ENCODE data around the gene C3orf52.

Gene C3orf52

GRCh38 chr3:112136959-112137693 lies 50.9 kb downstream of the C3orf52 start:
- DNase-seq, result peak; percentile 23

- DNase-seq, result no peak
These were observed 51.6 kb downstream of the C3orf52 start for GRCh38 chr3:112137781-112138180.

DNA sequence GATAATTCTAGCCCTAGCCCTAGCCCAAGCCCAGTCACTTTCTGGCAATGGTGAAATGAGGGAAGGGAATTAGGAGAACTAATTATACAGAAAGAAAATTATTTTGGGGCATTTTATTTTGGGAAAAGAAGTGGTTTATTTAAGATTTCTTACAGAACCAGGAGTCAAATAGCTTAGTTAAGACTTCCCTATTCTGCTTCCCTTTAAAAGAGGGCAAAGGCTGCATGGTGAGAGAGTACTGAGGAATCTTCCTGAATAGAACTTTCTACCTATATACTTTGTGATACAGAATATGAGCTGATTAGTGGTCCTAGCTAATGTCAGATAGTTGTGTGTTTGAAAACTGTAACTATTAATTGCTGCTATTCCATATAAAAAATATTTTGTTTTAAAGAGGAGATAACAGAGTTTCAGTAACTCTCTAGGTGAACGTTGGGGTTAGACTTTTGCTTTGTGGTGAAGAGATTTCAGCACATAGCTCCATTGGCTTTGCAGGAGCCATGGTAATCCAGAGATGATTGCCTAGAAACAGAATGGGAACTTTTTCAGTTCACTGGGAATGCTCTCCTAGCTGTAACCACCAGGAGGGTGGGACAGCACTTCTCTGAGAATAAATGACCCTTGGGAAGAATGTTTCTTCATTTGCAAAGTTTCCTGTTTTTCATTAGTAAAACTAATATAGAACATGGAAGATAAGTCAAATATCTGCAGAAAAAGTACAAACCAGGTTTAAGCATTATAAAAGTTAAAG lies 52.2 kb downstream of the C3orf52 start:
- DNase-seq, result no peak

DNA sequence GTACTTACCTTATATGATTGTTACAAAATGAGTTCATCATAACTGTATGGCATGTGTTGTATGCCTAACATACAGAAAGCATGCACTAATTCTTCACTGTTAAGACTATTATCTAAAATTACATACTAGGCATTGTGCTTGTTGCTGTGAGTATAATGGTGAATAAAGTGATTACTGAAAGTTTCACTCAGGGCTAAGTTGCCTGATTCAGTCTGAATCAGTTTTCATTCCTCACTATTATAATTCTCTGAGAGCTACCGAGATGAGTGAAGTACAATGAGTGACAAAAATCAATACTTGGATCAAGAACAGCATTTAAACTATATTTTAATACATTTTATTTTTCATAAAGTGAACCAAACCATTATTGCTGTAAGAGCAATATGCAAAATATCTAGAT lies 54.4 kb downstream of the C3orf52 start:
- no peak for DNase-seq

DNA sequence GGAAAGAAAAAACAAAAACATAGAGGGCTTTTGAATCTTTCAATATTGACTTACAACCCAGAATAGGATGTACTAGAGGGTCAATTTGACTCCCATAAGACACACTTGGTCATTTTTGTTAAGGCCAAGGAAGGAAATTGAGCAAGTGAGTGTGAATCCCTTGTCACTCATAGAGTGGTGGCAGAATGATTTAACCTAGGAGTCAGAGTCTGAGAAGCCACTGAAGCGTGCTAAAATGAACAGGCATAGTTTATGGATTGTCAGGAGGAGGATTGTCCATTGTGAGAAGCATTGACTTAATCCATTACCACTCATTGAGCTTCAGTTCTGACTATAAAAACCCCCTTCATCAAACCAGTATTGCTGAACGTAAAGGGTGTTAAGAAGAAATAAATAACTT lies 55.1 kb downstream of the C3orf52 start:
- DNase-seq, result no peak

- DNase-seq, result no peak
These were observed 57.1 kb downstream of the C3orf52 start for GRCh38 chr3:112143251-112143650.

- no peak for DNase-seq
These were observed 57.5 kb downstream of the C3orf52 start for GRCh38 chr3:112143689-112144088.

- no peak for DNase-seq
These were observed 62.9 kb downstream of the C3orf52 start for GRCh38 chr3:112149136-112149535.

DNA sequence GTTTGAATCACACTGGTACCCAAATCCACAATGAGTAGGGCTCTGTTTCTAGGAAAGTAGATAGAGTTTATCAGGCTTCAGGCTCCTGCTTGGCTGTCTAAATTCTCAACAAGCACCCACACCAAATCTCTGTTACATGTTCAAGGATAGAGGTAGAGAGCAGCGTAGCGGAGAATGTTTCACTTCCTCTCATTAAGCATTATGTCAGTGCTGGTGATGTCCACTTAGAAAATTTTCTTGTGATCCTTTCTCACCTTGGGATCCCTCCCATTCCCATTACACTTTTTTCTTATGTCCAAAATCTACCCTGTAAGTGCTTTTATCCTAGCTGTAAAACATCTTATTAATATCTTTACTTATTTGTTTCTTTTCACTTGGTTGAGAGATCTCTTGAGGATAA lies 81.6 kb downstream of the C3orf52 start:
- no peak for DNase-seq

Data from stimulated activated CD4-positive, alpha-beta T cell treated with anti-CD3 and anti-CD28 coated beads, Interleukin-1b, Interleukin-23, amount 100 ng/mL, for 48 hours (primary cell).